Liver (tissue), 9 donors: ENCODE data around the gene CEP83. TPM values are rescaled to one million over a fixed set of nuclear protein-coding genes. Genes with fewer than 3 reads are reported as not detected.

Experiments
- DNase-seq: peaks from one replicate; pipeline ENCODE4 v3.0.0-alpha.2; 2017; ENCODE audit warnings: low spot score
- H3K27ac ChIP-seq, 2 donors: one replicate each; pipeline ENCODE4 v1.7.0; 2013; ENCODE audit warnings: inconsistent platforms in 2 of 2, low read length in 2 of 2, control low read depth in 1 of 2, low read depth in 1 of 2, mild to moderate bottlenecking in 1 of 2
- H3K27me3 ChIP-seq, 4 donors: one replicate each; pipeline versions ENCODE4 v1.6.1 to v1.7.0; 2013; ENCODE audit warnings: low read length in 3 of 4, inconsistent platforms in 1 of 4, mild to moderate bottlenecking in 1 of 4, moderate library complexity in 1 of 4; ENCODE audit not compliant: control insufficient read depth in 4 of 4, insufficient read depth in 4 of 4
- H3K36me3 ChIP-seq, 4 donors: one replicate each; pipeline versions ENCODE4 v1.6.1 to v1.7.0; 2013; ENCODE audit warnings: low read length in 3 of 4, mild to moderate bottlenecking in 3 of 4, low read depth in 1 of 4, moderate library complexity in 1 of 4; ENCODE audit not compliant: control insufficient read depth in 4 of 4, insufficient read depth in 3 of 4
- H3K4me1 ChIP-seq, 4 donors: one replicate each; pipeline versions ENCODE4 v1.6.1 to v1.7.0; 2013; ENCODE audit warnings: low read length in 3 of 4, mild to moderate bottlenecking in 3 of 4, moderate library complexity in 1 of 4; ENCODE audit not compliant: control insufficient read depth in 4 of 4, insufficient read depth in 4 of 4
- H3K4me3 ChIP-seq, 3 donors: one replicate each; pipeline versions ENCODE4 v1.6.1 to v1.7.0; 2013; ENCODE audit warnings: low read length in 3 of 3, control low read depth in 1 of 3, low read depth in 1 of 3, mild to moderate bottlenecking in 1 of 3
- H3K9ac ChIP-seq, 2 donors: one replicate each; pipeline ENCODE4 v1.7.0; 2013; ENCODE audit warnings: low read length in 2 of 2, mild to moderate bottlenecking in 2 of 2, moderate library complexity in 2 of 2, control low read depth in 1 of 2, low read depth in 1 of 2
- H3K9me3 ChIP-seq, 4 donors: one replicate each; pipeline versions ENCODE4 v1.6.1 to v1.7.0; 2013; ENCODE audit warnings: low read length in 3 of 4; ENCODE audit not compliant: control insufficient read depth in 4 of 4
- EGR1 ChIP-seq, 2 donors: IDR thresholded peaks; 2 replicates each; pipeline ENCODE4 v1.6.1; 2016 to 2018; ENCODE audit warnings: antibody characterized with exemption in 2 of 2, low read depth in 2 of 2
- FOXA1 ChIP-seq: IDR thresholded peaks from 2 replicates; pipeline ENCODE4 v1.6.1; 2016; ENCODE audit warnings: antibody characterized with exemption
- FOXA2 ChIP-seq: IDR thresholded peaks from 2 replicates; pipeline ENCODE4 v1.6.1; 2016; ENCODE audit warnings: antibody characterized with exemption
- GABPA ChIP-seq, 2 donors: IDR thresholded peaks in 1 of 2; conservative IDR thresholded peaks in 1 of 2; 2 replicates each; pipeline ENCODE4 v1.6.1; 2016; ENCODE audit warnings: antibody characterized with exemption in 2 of 2, mild to moderate bottlenecking in 1 of 2, moderate library complexity in 1 of 2
- HNF4A ChIP-seq, 2 donors: conservative IDR thresholded peaks; 2 replicates each; pipeline ENCODE4 v1.6.1; 2016; ENCODE audit warnings: antibody characterized with exemption in 2 of 2, mild to moderate bottlenecking in 2 of 2
- HNF4G ChIP-seq: IDR thresholded peaks from 2 replicates; pipeline ENCODE4 v1.6.1; 2016; ENCODE audit warnings: antibody characterized with exemption
- JUND ChIP-seq, 2 donors: IDR thresholded peaks; 2 replicates each; pipeline ENCODE4 v1.6.1; 2016; ENCODE audit warnings: antibody characterized with exemption in 2 of 2
- MAX ChIP-seq: IDR thresholded peaks from 2 replicates; pipeline ENCODE4 v1.6.1; 2016; ENCODE audit warnings: antibody characterized with exemption
- NR2F2 ChIP-seq: IDR thresholded peaks from 2 replicates; pipeline ENCODE4 v1.6.1; 2016; ENCODE audit warnings: antibody characterized with exemption
- RAD21 ChIP-seq, 2 donors: IDR thresholded peaks; 2 replicates each; pipeline ENCODE4 v1.6.1; 2016; ENCODE audit warnings: antibody characterized with exemption in 2 of 2, mild to moderate bottlenecking in 2 of 2
- RXRA ChIP-seq, 2 donors: IDR thresholded peaks; 2 replicates each; pipeline ENCODE4 v1.6.1; 2017 to 2018; ENCODE audit warnings: antibody characterized with exemption in 2 of 2, mild to moderate bottlenecking in 1 of 2
- SP1 ChIP-seq: IDR thresholded peaks from 2 replicates; pipeline ENCODE4 v1.6.1; 2018; ENCODE audit warnings: antibody characterized with exemption, mild to moderate bottlenecking
- TAF1 ChIP-seq: conservative IDR thresholded peaks from 2 replicates; pipeline ENCODE4 v1.6.1; 2016; ENCODE audit warnings: antibody characterized with exemption, mild to moderate bottlenecking
- YY1 ChIP-seq: IDR thresholded peaks from 2 replicates; pipeline ENCODE4 v1.6.1; 2016; ENCODE audit warnings: antibody characterized with exemption, mild to moderate bottlenecking
- WGBS: extraction: QIAGEN DNeasy Blood & Tissue Kit; methylation state at CpG from one replicate; pipeline ENCODE4 v1.1.7; 2013; 5-methylcytosine and 5-hydroxymethylcytosine counted together
- polyA plus RNA-seq, 2 donors: library from polyadenylated mRNA; stranded (reverse) in 1 of 2; unstranded in 1 of 2; fragments of 200-250 nt in 1 of 2; fragments of >200 nt in 1 of 2; fragmentation: Nextera tagmentation in 1 of 2; extraction: Ambion mirVana in 1 of 2; gene quantifications; one replicate each; pipeline versions ENCODE4 v1.2.1 to v1.2.3, GENCODE V29; 2013 to 2015
- total RNA-seq, 2 donors: library from RNA; depleted of rRNA; stranded (reverse); fragments of >200 nt; gene quantifications; one replicate each; pipeline ENCODE4 v1.2.3, GENCODE V29; 2014
- TF ChIP-seq, protein P1 (sequence below): IDR thresholded peaks from 2 replicates; pipeline ENCODE4 v1.6.1; 2016; ENCODE audit warnings: antibody characterized with exemption
- TF ChIP-seq, protein P2 (sequence below): fragments of 150-350 bp; IDR thresholded peaks from 2 replicates; pipeline ENCODE4 v1.5.1; 2017; ENCODE audit warnings: improper control_type of control experiment, low read depth, low read length; ENCODE audit not compliant: missing input control
- TF ChIP-seq, protein P3 (sequence below): IDR thresholded peaks from 2 replicates; pipeline ENCODE4 v1.6.1; 2016; ENCODE audit warnings: antibody characterized with exemption
- TF ChIP-seq, protein P4 (sequence below): IDR thresholded peaks from 2 replicates; pipeline ENCODE4 v1.6.1; 2016; ENCODE audit warnings: antibody characterized with exemption, mild to moderate bottlenecking
- donor health status: healthy.
- donor health status: healthy.
- donor health status: healthy.
- donor health status: healthy.
- donor health status: healthy.

The CEP83 gene
- total and polyA plus RNA-seq, 4 donors, result 1.9 to 8.4 (median 5.2) TPM

DNA sequence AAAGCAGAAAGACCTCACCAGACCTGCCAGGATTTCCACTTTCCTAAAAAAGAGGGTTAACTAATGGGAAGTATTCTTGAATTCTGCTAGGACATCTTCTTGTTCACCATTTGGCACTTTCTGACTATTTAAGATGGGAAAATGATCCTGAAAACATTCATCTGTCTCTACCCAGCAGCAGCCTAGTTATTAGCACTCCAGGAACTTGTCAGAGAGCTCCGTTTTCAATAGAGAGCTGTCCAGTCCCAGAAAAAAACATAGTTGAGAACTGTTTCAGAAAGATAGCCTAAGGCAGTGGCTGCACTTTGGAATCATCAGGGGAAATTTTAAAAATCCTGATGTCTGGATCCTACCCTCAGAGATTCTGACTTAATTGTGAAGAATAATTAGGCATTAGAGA, 22.1 kb upstream of the CEP83 start:
- no peak overlapping the region for H3K9ac ChIP-seq
- H3K36me3 ChIP-seq, result no peaks in the 10 kb centered on the region
- H3K4me3 ChIP-seq, result no peak overlapping the region
- no peak overlapping the region for H3K27ac ChIP-seq
- DNase-seq, result no peak
- H3K9me3 ChIP-seq, result no peaks in the 10 kb centered on the region
- TF ChIP-seq, protein P1, sequence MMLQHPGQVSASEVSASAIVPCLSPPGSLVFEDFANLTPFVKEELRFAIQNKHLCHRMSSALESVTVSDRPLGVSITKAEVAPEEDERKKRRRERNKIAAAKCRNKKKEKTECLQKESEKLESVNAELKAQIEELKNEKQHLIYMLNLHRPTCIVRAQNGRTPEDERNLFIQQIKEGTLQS, result no peak
- no peak for TF ChIP-seq NR2F2
- no peak for TF ChIP-seq RXRA (IDR thresholded peaks at IDR 0.05)
- TF ChIP-seq YY1, result no peak
- no peak for TF ChIP-seq HNF4G
- TF ChIP-seq FOXA2, result no peak
- TF ChIP-seq FOXA1, result no peak
- no peak for TF ChIP-seq TAF1
- no peak for TF ChIP-seq GABPA (IDR thresholded peaks at IDR 0.05 in 1 of 2, conservative IDR thresholded peaks at IDR 0.05 in 1 of 2)
- TF ChIP-seq JUND (IDR thresholded peaks at IDR 0.05), result no peak
- TF ChIP-seq SP1, result no peak
- TF ChIP-seq, protein P2, sequence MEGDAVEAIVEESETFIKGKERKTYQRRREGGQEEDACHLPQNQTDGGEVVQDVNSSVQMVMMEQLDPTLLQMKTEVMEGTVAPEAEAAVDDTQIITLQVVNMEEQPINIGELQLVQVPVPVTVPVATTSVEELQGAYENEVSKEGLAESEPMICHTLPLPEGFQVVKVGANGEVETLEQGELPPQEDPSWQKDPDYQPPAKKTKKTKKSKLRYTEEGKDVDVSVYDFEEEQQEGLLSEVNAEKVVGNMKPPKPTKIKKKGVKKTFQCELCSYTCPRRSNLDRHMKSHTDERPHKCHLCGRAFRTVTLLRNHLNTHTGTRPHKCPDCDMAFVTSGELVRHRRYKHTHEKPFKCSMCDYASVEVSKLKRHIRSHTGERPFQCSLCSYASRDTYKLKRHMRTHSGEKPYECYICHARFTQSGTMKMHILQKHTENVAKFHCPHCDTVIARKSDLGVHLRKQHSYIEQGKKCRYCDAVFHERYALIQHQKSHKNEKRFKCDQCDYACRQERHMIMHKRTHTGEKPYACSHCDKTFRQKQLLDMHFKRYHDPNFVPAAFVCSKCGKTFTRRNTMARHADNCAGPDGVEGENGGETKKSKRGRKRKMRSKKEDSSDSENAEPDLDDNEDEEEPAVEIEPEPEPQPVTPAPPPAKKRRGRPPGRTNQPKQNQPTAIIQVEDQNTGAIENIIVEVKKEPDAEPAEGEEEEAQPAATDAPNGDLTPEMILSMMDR, result no peak
- TF ChIP-seq RAD21 (IDR thresholded peaks at IDR 0.05), result no peak
- no peak for TF ChIP-seq MAX
- TF ChIP-seq EGR1 (IDR thresholded peaks at IDR 0.05; ENCODE audit: low read depth in 2 of 2), result no peak
- no peak for TF ChIP-seq HNF4A (conservative IDR thresholded peaks at IDR 0.05)
- TF ChIP-seq, protein P3, sequence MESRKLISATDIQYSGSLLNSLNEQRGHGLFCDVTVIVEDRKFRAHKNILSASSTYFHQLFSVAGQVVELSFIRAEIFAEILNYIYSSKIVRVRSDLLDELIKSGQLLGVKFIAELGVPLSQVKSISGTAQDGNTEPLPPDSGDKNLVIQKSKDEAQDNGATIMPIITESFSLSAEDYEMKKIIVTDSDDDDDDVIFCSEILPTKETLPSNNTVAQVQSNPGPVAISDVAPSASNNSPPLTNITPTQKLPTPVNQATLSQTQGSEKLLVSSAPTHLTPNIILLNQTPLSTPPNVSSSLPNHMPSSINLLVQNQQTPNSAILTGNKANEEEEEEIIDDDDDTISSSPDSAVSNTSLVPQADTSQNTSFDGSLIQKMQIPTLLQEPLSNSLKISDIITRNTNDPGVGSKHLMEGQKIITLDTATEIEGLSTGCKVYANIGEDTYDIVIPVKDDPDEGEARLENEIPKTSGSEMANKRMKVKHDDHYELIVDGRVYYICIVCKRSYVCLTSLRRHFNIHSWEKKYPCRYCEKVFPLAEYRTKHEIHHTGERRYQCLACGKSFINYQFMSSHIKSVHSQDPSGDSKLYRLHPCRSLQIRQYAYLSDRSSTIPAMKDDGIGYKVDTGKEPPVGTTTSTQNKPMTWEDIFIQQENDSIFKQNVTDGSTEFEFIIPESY, result no peak
- TF ChIP-seq, protein P4, sequence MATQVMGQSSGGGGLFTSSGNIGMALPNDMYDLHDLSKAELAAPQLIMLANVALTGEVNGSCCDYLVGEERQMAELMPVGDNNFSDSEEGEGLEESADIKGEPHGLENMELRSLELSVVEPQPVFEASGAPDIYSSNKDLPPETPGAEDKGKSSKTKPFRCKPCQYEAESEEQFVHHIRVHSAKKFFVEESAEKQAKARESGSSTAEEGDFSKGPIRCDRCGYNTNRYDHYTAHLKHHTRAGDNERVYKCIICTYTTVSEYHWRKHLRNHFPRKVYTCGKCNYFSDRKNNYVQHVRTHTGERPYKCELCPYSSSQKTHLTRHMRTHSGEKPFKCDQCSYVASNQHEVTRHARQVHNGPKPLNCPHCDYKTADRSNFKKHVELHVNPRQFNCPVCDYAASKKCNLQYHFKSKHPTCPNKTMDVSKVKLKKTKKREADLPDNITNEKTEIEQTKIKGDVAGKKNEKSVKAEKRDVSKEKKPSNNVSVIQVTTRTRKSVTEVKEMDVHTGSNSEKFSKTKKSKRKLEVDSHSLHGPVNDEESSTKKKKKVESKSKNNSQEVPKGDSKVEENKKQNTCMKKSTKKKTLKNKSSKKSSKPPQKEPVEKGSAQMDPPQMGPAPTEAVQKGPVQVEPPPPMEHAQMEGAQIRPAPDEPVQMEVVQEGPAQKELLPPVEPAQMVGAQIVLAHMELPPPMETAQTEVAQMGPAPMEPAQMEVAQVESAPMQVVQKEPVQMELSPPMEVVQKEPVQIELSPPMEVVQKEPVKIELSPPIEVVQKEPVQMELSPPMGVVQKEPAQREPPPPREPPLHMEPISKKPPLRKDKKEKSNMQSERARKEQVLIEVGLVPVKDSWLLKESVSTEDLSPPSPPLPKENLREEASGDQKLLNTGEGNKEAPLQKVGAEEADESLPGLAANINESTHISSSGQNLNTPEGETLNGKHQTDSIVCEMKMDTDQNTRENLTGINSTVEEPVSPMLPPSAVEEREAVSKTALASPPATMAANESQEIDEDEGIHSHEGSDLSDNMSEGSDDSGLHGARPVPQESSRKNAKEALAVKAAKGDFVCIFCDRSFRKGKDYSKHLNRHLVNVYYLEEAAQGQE, result no peak
- H3K27me3 ChIP-seq, result no peaks in the 10 kb centered on the region
- 37% methylated on average over 1 of the region's 1 CpG for WGBS
- no peaks in the 10 kb centered on the region for H3K4me1 ChIP-seq
